Spleen (tissue), 11 donors: ENCODE data around the gene EPHB1. TPM values are rescaled to one million over a fixed set of nuclear protein-coding genes. Genes with fewer than 3 reads are reported as not detected.

Source experiments
- DNase-seq: peaks from one replicate; pipeline ENCODE4 v3.0.0-alpha.2; 2020
- H3K27ac ChIP-seq, 8 donors: fragments of 200-600 bp; sonication (generic) in 7 of 8; 1 replicate in 4 of 8; 2 replicates in 4 of 8; pipeline versions ENCODE4 v1.5.0 to v1.8.0; 2016 to 2021; ENCODE audit warnings: inconsistent platforms in 4 of 8, mild to moderate bottlenecking in 4 of 8, moderate library complexity in 1 of 8
- H3K27me3 ChIP-seq, 7 donors: fragments of 200-600 bp; sonication (generic) in 6 of 7; replicated peaks in 1 of 7; 1 replicate in 4 of 7; 2 replicates in 3 of 7; pipeline versions ENCODE4 v1.5.0 to v1.8.0; 2016 to 2021; ENCODE audit warnings: inconsistent platforms in 3 of 7, mild to moderate bottlenecking in 1 of 7
- H3K36me3 ChIP-seq, 6 donors: fragments of 200-600 bp; sonication (generic) in 5 of 6; 1 replicate in 4 of 6; 2 replicates in 2 of 6; pipeline versions ENCODE4 v1.5.0 to v1.8.0; 2016 to 2021; ENCODE audit warnings: inconsistent platforms in 2 of 6
- H3K4me1 ChIP-seq, 6 donors: fragments of 200-600 bp; sonication (generic) in 5 of 6; 1 replicate in 3 of 6; 2 replicates in 3 of 6; pipeline versions ENCODE4 v1.5.0 to v1.8.0; 2016 to 2021; ENCODE audit warnings: inconsistent platforms in 3 of 6
- H3K4me3 ChIP-seq, 8 donors: fragments of 200-600 bp; sonication (generic) in 7 of 8; 1 replicate in 4 of 8; 2 replicates in 4 of 8; pipeline versions ENCODE4 v1.5.0 to v1.8.0; 2016 to 2021; ENCODE audit warnings: inconsistent platforms in 4 of 8, mild to moderate bottlenecking in 4 of 8, moderate library complexity in 2 of 8
- H3K9me3 ChIP-seq, 8 donors: fragments of 200-600 bp; sonication (generic) in 7 of 8; 1 replicate in 4 of 8; 2 replicates in 4 of 8; pipeline versions ENCODE4 v1.5.0 to v1.8.0; 2016 to 2021; ENCODE audit warnings: inconsistent platforms in 4 of 8
- CTCF ChIP-seq, 11 experiments: fragments of 200-600 bp in 7 of 11; fragments of 450-650 bp in 4 of 11; sonication (generic) in 4 of 11; IDR thresholded peaks in 8 of 11; conservative IDR thresholded peaks in 3 of 11; 1 replicate in 7 of 11; 2 replicates in 4 of 11; pipeline versions ENCODE4 v1.4.0 to v1.8.0; 2016 to 2021; ENCODE audit warnings: antibody characterized with exemption in 11 of 11, inconsistent platforms in 4 of 11, mild to moderate bottlenecking in 1 of 11
- POLR2A ChIP-seq, 3 donors: fragments of 450-650 bp; IDR thresholded peaks; one replicate each; pipeline ENCODE4 v1.5.1; 2017; ENCODE audit warnings: antibody characterized with exemption in 3 of 3, mild to moderate bottlenecking in 1 of 3
- POLR2AphosphoS5 ChIP-seq, 3 donors: sonication (generic); formaldehyde crosslinking; IDR thresholded peaks; one replicate each; pipeline ENCODE4 v1.5.1; 2017; ENCODE audit warnings: antibody characterized with exemption in 3 of 3
- WGBS, 5 donors: extraction: QIAGEN DNeasy Blood & Tissue Kit in 3 of 5; methylation state at CpG; one replicate each; pipeline versions ENCODE4 v1.1.5 to v1.1.7; 2013 to 2018; 5-methylcytosine and 5-hydroxymethylcytosine counted together
- intact Hi-C: fragments of 100-400 bp; cut with DNase I; formaldehyde crosslinking; loops from one replicate; pipeline ENCODE4 v1.15.0; 2023; ENCODE audit warnings: low total_unique reads
- polyA plus RNA-seq, 3 donors: library from polyadenylated mRNA; stranded (reverse); fragments of 200-250 nt; gene quantifications; one replicate each; pipeline ENCODE4 v1.2.1, GENCODE V29; 2013
- total RNA-seq, 7 donors: library from RNA; depleted of rRNA in 3 of 7; stranded (reverse); fragments of >200 nt in 3 of 7; fragmentation: NEBNext Ultra II Directional in 4 of 7; extraction: Animal tissue kit (Norgen Biotek cat#: 25700) in 4 of 7; gene quantifications; one replicate each; pipeline versions ENCODE4 v1.1.0 to v1.2.1, GENCODE V29; 2016 to 2021
- donor health status: healthy with polysubstance abuse.
- donor health status: DM: no; HTN: no; CAD: no; lungs with moderate emphysema.
- donor health status: DM: no; HTN: no; CAD: no.
- donor health status: Bipolar disorder and iron deficiency.
- donor health status: healthy.
- donor health status: DM: no; HTN: no; CAD: no.
- donor health status: DM: yes; HTN: yes; CAD: no.

Gene EPHB1
- total and polyA plus RNA-seq, 10 donors = 0.20 to 14.0 (median 3.0) TPM

DNA sequence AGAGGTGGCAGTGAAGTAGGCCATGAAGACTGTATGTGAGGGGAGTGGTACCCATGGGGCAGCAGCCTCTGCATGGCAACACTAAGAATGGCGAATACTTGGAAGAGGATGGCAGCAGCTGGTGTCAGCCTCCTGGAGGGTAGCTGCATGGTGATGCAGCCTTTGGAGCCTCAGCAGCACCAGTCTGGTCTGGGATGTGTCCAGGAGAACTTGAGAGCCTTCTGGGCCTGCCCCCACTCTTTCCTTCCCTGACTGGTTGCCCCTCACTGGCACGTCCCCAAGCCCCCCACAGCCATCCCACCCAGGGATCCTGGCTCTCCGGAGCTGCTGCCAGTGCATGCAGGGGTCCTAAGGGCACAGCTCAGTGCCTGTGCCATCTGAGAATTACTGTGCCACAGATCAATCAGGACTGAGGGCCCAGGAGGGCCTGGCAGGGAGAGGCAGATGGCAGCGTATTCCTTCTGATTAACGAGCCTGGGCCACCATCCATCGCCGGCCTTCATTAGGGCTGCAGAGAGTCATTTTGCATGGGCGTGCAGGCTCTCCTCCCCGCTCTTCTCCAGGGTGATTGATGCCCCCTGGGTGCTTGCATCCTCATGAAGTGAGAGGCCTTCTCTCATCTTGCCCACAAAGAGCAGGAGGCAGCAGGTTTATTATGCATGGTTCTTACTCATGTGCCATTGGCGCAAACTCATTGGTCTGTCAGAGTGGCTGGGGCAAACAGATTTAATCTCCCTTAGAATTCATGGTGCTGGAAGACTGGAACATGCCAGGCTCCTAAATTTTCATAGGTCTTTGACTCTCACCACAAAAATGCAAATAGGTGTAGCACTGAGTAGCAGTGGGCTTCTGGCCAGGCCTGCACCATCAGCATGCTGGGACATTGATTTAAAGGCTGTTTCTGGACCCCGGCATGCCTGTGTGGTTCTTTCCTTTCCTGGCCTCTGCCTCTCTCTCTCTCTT is 116.8 kb downstream of the EPHB1 start:
- no peak for TF ChIP-seq POLR2A (IDR thresholded peaks at IDR 0.05)
- no peak for TF ChIP-seq POLR2AphosphoS5 (IDR thresholded peaks at IDR 0.05)
- no peak for TF ChIP-seq CTCF (IDR thresholded peaks at IDR 0.05 in 8 of 11, conservative IDR thresholded peaks at IDR 0.05 in 3 of 11)
- no peaks in the 10 kb centered on the region for H3K9me3 ChIP-seq
- intact Hi-C loops = no loop called here
- no peak overlapping the region for H3K27ac ChIP-seq
- no peaks in the 10 kb centered on the region for H3K36me3 ChIP-seq
- no peak overlapping the region for H3K4me3 ChIP-seq
- DNase-seq = peak; percentile 62
- H3K27me3 ChIP-seq = no peaks in the 10 kb centered on the region
- WGBS, 5 donors = 82 to 94% (median 92%) methylated on average over 9 to 11 of the region's 11 CpGs
- no peaks in the 10 kb centered on the region for H3K4me1 ChIP-seq

- no peaks in the 10 kb centered on the region for H3K36me3 ChIP-seq
- no peak overlapping the region for H3K27ac ChIP-seq
- H3K4me1 ChIP-seq = no peaks in the 10 kb centered on the region
- intact Hi-C loops = no loop called here
- H3K9me3 ChIP-seq = no peaks in the 10 kb centered on the region
- 92 to 95% (median 95%) methylated on average over 14 to 37 of the region's 37 CpGs for WGBS, 5 donors
- peak; percentile 60 for DNase-seq
- TF ChIP-seq POLR2A (IDR thresholded peaks at IDR 0.05) (no peak), CTCF (IDR thresholded peaks at IDR 0.05 in 8 of 11, conservative IDR thresholded peaks at IDR 0.05 in 3 of 11) (no peak), POLR2AphosphoS5 (IDR thresholded peaks at IDR 0.05) (no peak)
- H3K4me3 ChIP-seq = no peak overlapping the region
- H3K27me3 ChIP-seq = no peaks in the 10 kb centered on the region
Measured at GRCh38 chr3:134916276-134916961, 121.4 kb downstream of the EPHB1 start.

DNA sequence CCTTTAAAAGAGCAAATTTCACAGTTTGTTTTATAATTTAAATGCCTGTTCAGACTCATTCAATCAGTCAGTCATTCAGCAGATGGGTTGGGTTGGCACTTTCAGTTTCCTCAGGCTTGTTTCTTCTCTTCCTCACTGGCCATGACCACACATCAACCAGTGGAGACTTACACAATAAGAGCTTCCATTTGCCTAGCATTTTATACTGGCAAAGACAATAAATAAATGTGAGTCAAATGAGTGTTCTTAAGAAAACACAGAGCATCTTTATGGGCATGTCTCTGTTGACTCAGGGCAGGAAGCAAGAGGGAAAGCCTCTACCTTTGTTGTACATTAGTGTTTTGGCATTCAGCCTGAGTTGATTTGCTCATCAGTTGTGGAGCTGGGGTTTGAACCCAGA is 122.6 kb downstream of the EPHB1 start:
- TF ChIP-seq POLR2A (IDR thresholded peaks at IDR 0.05) (no peak), POLR2AphosphoS5 (IDR thresholded peaks at IDR 0.05) (no peak), CTCF (IDR thresholded peaks at IDR 0.05 in 8 of 11, conservative IDR thresholded peaks at IDR 0.05 in 3 of 11) (no peak)

GRCh38 chr3:134918441-134918840 is 123.4 kb downstream of the EPHB1 start:
- Histone ChIP-seq H3K27me3 (no peaks in the 10 kb centered on the region), H3K27ac (no peak overlapping the region), H3K36me3 (no peaks in the 10 kb centered on the region), H3K4me1 (no peaks in the 10 kb centered on the region), H3K9me3 (peaks cover 0 to 5% (median 0%) of the 10 kb centered on the region in 8 donors), H3K4me3 (no peak overlapping the region)
- 0 to 35% (median 17%) methylated on average over 1 of the region's 1 CpG for WGBS, 5 donors
- TF ChIP-seq CTCF (IDR thresholded peaks at IDR 0.05 in 8 of 11, conservative IDR thresholded peaks at IDR 0.05 in 3 of 11) = no peak
- intact Hi-C loops = no loop called here
- DNase-seq = no peak

More for the DNA sequence above, 122.6 kb downstream of the EPHB1 start:
- Histone ChIP-seq H3K4me1 (no peaks in the 10 kb centered on the region), H3K27ac (no peak overlapping the region), H3K27me3 (no peaks in the 10 kb centered on the region), H3K9me3 (no peaks in the 10 kb centered on the region), H3K36me3 (no peaks in the 10 kb centered on the region), H3K4me3 (no peak overlapping the region)
- DNase-seq = no peak
- intact Hi-C loops = no loop called here
